ENCODE data around the gene RIT1. TPM values are rescaled to one million over a fixed set of nuclear protein-coding genes. Genes with fewer than 3 reads are reported as not detected.

The RIT1 gene
- total and polyA plus RNA-seq, 2 donors (not counting 3 experiments of a cell fraction or from before 2014, with no cell fraction given): 46.4 to 65.5 TPM

DNA sequence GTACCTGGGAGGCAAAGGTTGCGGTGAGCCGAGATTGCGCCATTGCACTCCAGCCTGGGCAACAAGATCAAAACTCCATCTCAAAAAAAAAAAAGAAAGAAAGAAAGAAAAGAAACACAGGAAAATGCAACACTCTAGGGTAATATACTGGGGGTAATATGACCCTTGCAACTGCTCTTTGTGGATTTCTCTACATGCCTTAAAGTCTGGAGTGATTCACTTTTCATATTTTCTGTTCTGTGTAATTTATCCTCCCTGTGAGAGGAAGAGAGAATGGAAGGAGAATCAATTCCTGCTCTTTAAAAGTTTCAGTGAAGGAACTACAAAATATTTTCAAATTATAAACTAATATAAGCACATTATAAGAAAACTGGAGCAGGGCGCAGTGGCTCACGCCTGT, 22.7 kb downstream of the RIT1 start:
- intact Hi-C loops (cut with micrococcal nuclease): no loop called here
- Histone ChIP-seq H3K9me1 (replicated peaks; ENCODE audit: control insufficient read depth, extremely low read depth, insufficient read depth, low read length) (no peaks in the 10 kb centered on the region), H3K36me3 (ENCODE audit: control insufficient read depth in 2 of 2, extremely low read depth in 1 of 2, insufficient read depth in 2 of 2, low read length in 2 of 2) (no peaks in the 10 kb centered on the region), H3K4me3 (replicated peaks in 1 of 3; ENCODE audit: insufficient read depth in 1 of 3, low read depth in 1 of 3, low read length in 3 of 3) (no peak overlapping the region), H3K79me2 (ENCODE audit: control insufficient read depth, insufficient read depth, low read length) (no peaks in the 10 kb centered on the region), H3K27me3 (ENCODE audit: control insufficient read depth in 2 of 2, insufficient read depth in 2 of 2, low read length in 2 of 2) (no peaks in the 10 kb centered on the region), H3K27ac (ENCODE audit: insufficient read depth, low read depth, low read length) (no peak overlapping the region), H3K4me1 (ENCODE audit: control insufficient read depth, extremely low read depth, insufficient read depth, low read length) (peaks cover 31% of the 10 kb centered on the region), H3K9ac (replicated peaks; ENCODE audit: extremely low read depth, insufficient read depth, low read length) (no peak overlapping the region), H4K20me1 (replicated peaks; ENCODE audit: control insufficient read depth, extremely low read depth, insufficient read depth, low read length) (no peaks in the 10 kb centered on the region), H2AFZ (ENCODE audit: low read depth, low read length) (no peak overlapping the region), H3K4me2 (ENCODE audit: insufficient read depth, low read length) (no peak overlapping the region), H3K9me3 (replicated peaks; ENCODE audit: control insufficient read depth, insufficient read depth, low read length) (no peaks in the 10 kb centered on the region)
- dilution Hi-C loops (cut with MboI; ENCODE audit: extremely low pct_ligation_motif_present, low sequenced_read_pairs): no loop called here
- no peak for DNase-seq (ENCODE audit: low read depth, low spot score)
- FAIRE-seq: no peak
- ChIA-PET POLR2A (interaction anchor here (0.7 kb wide), 1 partner anchor 9 kb away, joined by 3 read pairs; no protein-coding TSS in a partner anchor), CTCF (interaction anchor here (1.6 kb wide), 1 partner anchor 101 kb away, joined by 4 read pairs; no protein-coding TSS in a partner anchor)
- TF ChIP-seq GATA2 (IDR thresholded peaks at IDR 0.05; ENCODE audit: insufficient read depth, insufficient read length, low read depth, low read length) (no peak), POLR2AphosphoS5 (IDR thresholded peaks at IDR 0.05; ENCODE audit: insufficient read depth, low read depth, low read length) (no peak), EZH2 (IDR thresholded peaks at IDR 0.05; ENCODE audit: borderline replicate concordance, low read depth, low read length, severe bottlenecking) (no peak), JUN (IDR thresholded peaks at IDR 0.05; ENCODE audit: borderline replicate concordance, insufficient read depth, insufficient read length, low read depth) (no peak), MYC (IDR thresholded peaks at IDR 0.05; ENCODE audit: low read depth, low read length) (no peak), FOS (IDR thresholded peaks at IDR 0.05; ENCODE audit: borderline replicate concordance, insufficient read depth, low read length) (no peak), POLR2A (IDR thresholded peaks at IDR 0.05; ENCODE audit: low read depth, low read length) (no peak)
- TF ChIP-seq, protein P1, sequence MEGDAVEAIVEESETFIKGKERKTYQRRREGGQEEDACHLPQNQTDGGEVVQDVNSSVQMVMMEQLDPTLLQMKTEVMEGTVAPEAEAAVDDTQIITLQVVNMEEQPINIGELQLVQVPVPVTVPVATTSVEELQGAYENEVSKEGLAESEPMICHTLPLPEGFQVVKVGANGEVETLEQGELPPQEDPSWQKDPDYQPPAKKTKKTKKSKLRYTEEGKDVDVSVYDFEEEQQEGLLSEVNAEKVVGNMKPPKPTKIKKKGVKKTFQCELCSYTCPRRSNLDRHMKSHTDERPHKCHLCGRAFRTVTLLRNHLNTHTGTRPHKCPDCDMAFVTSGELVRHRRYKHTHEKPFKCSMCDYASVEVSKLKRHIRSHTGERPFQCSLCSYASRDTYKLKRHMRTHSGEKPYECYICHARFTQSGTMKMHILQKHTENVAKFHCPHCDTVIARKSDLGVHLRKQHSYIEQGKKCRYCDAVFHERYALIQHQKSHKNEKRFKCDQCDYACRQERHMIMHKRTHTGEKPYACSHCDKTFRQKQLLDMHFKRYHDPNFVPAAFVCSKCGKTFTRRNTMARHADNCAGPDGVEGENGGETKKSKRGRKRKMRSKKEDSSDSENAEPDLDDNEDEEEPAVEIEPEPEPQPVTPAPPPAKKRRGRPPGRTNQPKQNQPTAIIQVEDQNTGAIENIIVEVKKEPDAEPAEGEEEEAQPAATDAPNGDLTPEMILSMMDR (IDR thresholded peaks at IDR 0.05; ENCODE audit: extremely low read depth in 1 of 2, insufficient read depth in 1 of 2, low read depth in 1 of 2, low read length in 2 of 2): no peak
- TF ChIP-seq, protein P2, sequence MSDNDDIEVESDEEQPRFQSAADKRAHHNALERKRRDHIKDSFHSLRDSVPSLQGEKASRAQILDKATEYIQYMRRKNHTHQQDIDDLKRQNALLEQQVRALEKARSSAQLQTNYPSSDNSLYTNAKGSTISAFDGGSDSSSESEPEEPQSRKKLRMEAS (IDR thresholded peaks at IDR 0.05; ENCODE audit: insufficient read depth, insufficient read length): no peak
- BruUV-seq (replicated peaks): no TSS peak
